ELF-1 (cell line): ENCODE data around the gene GTF2H1.
A peak's percentile ranks its signal among the peaks of the same experiment; 100 is the strongest.

Experiments
- DNase-seq: peaks from one replicate; pipeline ENCODE4 v3.0.0-alpha.2; 2016; ENCODE audit warnings: low read depth, low spot score

Gene GTF2H1

DNA sequence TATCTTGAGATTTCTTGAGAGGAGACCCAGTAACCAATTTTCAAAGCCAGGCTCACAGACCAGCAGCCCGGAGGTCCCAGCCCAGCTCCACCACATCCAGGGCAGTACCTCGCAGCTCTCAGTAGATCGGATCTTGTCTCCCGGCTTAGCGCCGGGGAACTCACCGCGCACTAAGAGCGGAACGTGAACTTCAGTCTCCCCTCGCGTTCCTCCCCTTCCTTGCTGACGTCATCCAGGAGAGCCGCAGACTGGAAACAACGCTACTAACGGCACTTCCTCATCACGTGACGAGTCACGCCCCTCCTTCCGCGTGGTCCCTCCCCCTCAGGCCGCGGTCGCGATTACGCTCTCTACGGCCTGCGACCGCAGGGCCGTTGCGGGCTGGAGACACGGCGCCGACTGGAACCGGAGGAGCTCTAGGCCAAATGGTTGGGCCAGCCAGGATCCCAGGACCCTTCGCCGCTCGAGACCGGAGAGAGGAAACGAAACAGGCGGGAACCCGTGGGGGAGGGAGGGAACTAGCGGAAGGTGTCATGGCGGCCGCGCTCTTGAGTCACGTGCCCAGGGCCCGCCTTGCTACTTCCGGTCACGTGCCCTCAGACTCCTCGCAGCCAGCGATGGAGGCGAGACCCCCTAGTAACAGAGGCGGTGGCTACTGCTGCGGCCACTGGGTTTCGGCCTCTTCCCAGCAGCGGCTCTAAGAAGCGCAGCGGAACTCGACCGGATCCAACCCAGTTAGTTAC lies at the start of gene GTF2H1, which contains the start of gene HPS5:
TSS of gene GTF2H1 (plus strand) at position 599 of the 743 bp plus-strand sequence. CDS start 10,508 bp downstream, outside the sequence.
TSS of gene HPS5 (minus strand) at position 172 of the 743 bp plus-strand sequence. CDS start 4,282 bp downstream, outside the sequence.
- DNase-seq, result peak; percentile 98

DNA sequence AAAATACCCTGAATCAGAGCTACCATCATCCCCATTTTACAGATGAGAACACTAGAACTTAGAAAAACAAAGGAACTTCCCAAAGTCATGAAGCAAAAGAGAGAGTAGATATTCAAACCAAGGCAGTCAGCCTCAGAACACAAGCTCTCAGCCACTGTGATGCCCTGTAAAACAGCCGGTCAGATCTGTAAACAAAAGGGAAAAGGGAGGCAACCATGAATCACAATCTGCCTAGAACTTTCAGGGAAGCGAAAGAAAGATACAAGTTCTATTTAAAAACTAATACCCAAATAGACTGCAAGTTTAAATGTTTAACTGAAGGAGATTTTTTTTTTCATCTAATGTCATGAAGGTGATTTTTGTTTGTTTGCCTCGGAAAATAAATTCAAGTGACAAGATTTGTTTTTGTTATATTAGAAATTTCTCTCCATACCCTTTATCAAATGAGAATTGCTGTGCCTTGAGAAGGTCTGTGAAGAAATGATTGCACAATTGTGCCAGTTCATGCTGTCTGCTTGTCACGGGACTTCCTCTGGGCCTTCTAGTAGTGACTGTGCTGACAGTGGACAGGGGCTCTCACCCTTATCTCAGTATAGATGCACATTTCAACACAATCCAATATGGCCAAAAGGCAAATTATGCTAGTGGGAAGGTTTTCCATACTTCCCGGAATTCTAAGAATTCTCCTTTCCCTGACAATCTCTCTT lies 44.6 kb upstream of the GTF2H1 start:
- no peak for DNase-seq

DNA sequence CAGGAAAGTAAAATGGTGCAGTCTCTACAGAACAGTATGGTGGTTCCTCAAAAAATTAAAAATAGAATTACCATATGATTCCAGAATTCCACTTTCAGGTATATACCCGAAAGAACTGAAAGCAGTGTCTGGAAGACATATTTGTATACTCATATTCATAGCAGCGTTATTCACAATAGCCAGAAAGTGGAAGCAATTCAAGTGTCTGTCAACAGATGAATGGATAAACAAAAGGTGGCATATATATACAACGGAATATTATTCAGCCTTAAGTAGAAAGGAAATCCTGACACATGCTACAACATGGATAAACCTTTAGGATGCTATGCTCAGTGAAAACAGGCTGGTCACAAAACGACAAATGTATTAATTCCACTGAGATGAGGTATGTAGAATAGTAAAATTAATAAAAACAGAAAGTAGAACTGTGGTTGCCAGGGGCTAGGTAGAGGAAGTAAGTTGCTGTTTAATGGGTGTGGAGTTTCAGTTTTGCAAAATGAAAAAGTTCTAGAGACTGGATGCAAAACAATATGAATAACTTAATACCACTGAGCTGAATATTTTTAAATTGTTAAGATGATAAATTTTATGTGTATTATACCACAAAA lies 41.8 kb upstream of the GTF2H1 start:
- no peak for DNase-seq

DNA sequence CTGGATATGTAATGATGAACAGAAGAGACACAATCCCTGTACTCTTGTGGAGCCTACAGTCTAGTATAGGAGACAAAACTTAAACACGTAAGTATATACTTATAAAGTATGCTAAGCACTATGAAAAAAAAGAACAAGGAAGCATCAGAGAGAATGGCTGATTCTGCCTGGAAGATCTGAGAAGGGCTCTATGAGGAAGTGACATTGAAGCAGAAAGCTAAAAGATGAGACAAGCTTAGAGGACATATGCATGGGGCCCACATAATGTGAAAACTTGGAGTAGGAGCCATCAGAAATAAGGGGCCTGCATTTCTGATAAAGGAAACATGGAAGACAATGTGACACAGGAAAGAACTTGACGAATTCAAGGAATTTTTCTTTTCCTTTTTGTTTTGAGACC lies 39.7 kb upstream of the GTF2H1 start:
- DNase-seq, result no peak

DNA sequence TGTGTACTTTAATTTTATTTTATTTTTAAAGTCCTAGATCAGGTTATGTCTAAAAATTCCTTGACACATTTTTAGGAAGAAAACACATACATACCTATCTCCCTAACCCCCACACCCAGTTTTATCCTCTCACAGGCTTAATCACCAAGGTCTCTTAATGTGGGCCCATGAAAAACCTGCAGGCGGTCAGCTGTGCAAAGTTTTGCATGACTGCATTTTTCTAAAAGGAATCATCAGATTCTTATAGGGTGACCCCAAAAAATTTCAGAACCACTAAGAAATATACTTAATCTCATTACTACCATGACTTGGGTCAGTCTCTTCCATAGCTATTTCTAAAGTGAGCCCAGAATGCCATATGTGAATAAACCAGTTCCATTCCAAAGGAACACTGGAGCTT lies 36.5 kb upstream of the GTF2H1 start:
- no peak for DNase-seq

DNA sequence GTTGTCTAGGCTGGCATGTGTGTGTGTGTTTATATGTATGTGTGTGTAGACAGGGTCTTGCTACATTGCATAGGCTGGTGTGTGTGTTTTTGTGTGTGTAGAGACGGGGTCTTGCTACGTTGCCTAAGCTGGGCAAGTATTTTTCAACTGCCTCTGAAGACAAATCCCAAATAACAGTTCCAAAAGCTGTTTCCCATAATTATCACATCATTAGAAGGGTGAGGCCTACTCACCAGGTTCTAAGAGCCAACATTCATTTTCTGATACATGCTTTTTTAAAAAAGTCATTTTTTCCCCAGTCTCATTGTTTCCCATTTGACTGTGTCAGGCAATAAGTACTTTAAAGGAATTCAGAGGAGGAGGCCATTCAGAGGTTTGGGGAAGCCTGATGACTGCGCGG lies 33.5 kb upstream of the GTF2H1 start:
- no peak for DNase-seq

DNA sequence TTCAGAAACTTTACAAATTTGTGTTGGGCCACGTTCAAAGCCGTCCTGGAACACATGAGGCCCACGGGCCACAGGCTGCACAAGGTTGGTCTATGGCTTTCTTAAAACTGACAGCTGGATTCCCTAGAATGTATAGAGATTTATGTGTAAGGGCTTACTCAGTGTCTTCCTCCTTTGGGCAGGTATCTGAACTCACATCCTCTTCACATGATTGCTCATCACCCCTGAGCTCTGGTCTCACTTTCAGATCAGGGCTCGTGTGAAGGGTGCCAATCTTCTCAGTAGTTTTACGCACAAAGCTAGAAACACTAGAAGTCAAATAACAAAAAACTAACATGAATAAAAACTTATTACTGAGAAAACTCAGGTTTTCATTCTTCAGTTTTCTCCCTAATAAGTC lies 27.5 kb upstream of the GTF2H1 start:
- no peak for DNase-seq

DNA sequence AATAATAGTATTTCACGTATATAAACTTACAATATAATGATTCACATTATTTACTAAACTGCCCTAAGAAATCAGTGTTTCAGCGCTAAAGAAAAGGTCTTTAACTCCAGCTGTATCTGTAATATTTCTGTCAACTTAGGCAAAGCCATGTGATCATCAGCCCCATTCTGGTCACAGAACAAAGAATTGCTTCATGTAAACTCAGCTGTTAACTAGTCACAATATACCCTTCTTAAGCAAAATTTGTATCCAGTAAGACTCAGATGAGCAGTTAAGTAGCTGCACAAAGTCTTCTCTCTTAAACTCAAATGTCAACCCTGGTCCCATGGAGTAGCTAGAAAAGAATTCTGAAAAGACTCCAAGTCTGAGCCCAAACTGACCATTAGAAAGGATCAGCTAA lies 27.1 kb upstream of the GTF2H1 start:
- DNase-seq, result no peak

DNA sequence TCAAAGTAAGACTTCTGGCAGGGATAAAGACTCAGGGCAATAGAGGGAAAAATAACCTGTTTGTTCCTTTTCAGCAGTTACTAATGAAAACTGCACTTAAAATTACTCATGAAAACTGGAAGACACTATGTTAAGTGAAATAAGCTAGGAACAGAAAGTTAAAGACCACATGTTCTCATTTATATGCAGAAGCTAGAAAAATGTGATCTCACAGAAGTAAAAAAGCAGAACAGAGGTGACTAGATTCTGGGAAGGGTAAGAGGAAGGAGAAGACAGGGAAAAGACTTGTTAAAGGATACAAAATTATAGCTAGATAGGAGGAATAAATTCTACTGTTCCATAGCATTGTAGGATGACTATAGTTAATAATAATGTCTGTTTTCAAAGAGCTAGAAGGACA lies 22.6 kb upstream of the GTF2H1 start:
- no peak for DNase-seq

DNA sequence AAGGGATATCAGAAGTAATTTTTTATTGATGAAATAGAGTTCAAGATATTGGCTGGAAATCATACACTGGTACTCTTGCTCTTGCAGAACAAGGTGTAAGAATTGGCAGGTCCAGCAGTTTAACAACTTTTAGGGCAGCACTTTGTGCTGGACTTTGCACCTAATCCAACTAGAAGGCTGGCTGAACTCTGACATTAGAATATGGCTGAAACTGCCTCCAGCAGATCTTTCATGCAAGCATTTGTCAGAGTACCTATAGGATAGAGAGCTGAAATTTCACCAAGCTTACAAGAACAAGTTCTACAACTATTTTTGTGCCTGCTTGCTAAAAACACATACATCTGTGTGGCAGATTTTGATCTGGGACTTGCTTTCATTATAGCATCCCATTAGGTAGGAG lies 17.6 kb upstream of the GTF2H1 start:
- DNase-seq, result no peak

DNA sequence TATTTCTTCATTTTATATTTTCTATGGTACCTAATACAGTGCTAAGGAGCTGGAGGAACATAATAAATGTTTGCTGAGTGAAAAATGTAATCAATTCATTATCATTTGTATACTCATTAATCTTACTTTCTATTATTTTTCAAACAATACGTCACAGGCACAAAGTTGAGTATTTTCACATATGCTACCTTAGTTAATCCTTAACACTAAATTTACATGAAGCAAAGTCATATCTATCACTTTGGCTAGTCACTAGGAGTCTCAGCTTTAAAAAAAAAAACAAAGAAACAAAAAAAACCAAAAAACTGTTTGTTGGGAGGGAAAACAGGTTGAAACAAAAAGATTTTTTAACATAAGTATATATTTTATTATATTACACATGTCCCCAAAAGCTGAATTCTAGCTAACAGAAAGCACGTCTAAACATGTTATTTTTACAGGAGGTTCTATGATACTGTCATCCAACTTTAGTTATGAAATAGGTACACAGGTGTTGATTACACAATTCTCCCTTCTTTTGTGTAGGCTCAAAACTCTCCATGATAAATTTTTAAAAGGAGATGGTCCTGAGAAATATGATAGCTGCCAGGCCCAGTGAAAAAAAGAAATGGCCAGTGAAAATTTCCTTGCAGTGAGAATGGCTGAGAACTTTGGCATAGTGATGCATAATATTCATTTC lies 14.8 kb upstream of the GTF2H1 start:
- no peak for DNase-seq

DNA sequence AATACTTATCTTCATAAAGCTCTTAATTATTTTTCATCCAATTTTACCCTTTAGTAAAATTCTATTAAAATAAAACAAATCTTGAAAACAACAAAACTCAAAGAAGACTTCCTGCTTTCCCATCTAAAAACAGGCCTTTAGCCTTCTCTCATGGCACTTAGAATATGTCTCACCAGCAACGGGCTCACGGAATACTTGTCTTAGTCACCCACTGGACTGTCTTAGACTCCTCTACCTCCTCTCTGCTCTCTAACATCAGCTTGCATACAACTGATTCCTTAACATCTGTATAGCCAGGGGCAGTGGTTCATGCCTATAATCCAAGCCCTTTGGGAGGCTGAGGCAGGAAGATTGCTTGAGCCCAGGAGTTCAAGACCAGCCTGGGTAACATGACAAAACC lies 14.1 kb upstream of the GTF2H1 start:
- no peak for DNase-seq

DNA sequence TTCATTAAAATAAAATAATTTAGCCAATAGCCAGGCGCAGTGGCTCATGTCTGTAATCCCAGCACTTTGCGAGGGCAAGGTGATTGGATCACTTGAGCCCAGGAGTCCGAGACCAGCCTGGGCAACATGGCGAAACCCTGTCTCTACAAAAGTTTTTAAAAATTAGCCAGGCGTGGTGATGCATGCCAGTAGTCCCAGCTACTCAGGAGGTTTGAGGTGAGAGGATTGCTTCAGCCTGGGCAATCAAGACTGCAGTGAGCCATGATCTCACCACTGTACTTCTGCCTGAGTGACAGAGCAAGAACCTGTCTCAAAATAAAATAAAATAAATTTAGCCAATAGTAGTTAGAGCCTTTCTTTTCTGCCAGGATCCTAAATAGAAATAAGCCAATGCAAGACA lies 12.7 kb upstream of the GTF2H1 start:
- DNase-seq, result no peak

DNA sequence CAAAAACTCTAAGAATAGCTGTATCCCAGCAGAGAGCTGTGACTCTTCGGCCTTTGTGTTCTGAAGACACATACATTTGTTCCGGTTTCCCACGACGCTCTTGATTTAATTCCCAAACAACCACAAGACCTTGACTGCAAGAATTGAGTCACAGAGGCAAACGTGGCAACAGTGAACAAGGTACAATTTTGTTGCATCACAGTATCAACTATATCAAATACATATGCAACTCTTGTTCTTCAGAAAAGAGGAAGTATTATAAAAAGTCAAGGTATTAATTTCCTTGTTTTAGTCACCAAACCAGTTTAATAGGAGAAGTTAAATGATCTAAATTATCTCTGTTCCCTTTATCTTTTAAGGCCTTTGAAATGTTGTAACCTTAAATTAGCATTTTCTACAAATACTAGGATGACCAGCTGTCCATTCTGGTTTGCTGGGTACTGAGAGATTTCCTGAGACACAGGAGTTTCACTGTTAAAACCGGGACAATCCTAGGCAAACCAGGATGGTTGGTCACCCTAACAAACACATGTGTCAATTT lies 11.5 kb upstream of the GTF2H1 start:
- no peak for DNase-seq

DNA sequence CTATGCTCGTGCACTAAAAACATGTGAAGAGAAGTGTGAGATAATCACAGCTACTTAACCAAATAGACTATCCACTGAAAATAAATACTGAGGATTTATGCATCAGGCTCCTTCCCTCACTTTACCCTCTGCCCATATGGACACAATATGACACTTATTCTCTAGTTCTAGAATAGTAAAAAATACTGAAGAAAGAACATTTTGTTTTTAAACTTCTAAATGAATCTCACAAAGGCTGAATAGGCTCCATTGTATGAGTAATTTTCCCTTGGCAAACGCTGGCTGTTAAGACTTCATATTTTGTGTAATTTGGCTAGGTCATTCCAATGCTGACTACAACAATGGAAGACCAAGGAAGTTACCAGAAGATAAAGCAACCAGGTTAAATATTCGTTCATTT lies 10.4 kb upstream of the GTF2H1 start:
- no peak for DNase-seq

DNA sequence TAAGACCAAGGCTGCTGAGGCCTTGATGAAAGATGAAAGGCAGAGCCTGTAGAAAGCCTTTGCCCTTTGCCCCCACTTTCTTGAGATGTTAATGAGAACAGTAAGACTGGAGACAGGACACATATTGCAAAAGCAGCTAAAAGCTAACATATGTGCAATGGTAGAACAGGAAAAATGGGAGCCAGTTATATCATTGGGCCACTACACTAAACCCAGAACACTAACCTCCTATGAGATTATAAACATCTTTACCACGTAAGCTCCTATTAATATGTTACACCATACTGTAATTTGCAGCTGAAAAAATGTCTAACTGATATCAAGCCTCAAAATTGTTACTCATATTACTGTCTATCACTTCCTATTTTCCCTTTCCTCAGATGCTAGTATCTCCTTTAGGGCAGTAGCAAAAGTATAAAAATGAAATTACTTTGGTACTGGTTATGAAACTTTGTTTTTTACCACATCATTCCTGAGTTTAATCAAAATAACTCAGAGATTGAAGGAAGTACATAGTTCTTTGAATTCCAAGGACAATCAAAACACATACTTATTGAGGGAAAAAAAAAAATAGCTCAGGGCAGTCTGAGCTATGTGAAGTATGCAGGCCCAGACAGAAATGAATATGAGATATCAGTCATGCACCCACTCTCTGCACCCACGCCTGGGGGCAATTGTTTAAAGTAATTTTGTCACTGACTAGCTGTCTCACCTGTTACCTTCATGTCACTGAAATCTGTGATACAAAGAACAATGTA lies 9.5 kb upstream of the GTF2H1 start:
- no peak for DNase-seq

DNA sequence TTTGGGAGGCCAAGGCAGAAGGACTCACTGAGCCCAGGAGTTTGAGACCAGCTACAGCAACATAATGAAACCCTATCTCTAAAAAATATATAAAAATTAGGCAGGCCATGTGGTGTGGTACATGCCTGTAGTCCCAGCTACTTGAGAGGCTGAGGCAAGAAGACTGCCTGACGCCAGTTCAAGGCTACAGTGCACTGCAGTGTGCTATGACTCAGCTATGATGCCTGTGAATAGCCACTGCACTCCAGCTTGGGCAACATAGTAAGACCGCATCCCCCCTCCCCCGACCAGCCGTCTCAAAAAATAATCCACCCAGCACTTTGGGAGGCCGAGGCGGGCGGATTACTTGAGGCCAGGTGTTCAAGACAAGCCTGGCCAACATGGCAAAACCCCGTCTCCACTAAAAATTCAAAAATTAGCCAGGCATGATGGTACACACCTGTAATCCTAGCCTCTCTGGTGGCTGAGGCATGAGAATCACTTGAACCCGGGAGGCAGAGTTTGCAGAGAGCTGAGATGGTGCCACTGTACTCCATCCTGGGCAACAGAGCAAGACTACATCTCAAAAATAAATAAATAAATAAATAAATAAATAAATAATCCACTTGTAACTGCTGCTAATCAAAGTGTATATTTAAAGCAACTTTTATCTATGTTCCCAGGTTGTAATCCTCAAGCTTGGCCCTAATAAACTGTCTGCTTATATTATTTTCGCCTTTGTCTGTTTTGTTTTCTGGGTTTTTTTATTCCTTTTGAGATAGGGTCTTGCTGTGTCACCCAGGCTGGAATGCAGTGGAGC lies 8.2 kb upstream of the GTF2H1 start:
- DNase-seq, result peak; percentile 35

DNA sequence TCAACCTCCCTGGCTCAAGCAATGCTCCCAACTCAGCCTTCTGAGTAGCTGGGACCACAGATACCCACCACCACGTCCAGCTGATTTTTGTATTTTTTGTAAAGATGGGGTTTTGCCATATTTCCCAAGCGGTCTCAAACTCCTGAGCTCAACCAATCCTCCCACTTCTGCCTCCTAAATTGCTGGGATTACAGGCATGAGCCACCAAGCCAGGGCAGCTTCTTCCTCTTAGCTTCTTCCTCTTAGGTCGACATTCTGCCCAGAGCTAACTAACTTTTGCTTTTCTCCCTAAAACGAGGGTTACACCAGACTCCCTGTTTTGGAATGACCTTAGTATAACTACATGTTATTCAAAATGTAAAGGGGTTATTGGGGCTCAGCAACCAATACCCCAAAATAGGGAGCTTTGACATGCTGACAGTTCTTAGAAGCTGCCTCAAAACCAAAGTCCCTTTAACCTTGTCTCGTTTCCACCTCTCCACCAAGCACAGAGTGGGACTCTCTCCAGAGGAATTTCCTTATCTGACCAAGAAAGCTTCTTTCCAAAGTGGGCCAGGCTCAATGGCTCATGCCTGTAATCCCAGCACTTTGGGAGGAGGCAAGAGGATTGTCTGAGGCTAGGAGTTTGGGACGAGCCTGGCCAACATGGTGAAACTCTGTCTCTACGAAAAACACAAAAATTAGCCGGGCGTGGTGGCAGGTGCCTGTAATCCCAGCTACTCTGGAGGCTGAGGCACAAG lies 7.4 kb upstream of the GTF2H1 start:
- peak; percentile 21 for DNase-seq

DNA sequence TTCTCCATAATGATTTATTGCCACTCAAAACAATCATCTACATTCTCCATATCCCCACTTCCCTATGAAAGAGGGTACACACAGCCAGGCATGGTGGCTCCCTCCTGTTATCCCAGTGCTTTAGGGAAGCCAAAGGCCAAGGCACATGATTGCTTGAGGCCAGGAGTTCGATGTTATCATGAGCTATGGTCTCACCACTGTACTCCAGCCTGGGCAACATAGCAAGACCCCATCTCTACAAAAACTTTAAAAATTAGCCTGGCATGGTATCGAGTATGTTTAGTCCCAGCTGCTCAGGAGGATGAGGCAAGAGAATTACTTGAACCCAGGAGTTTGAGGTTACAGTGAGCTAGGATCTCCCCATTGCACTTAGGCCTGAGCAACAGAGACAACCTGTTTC lies 6.5 kb upstream of the GTF2H1 start:
- DNase-seq, result no peak

DNA sequence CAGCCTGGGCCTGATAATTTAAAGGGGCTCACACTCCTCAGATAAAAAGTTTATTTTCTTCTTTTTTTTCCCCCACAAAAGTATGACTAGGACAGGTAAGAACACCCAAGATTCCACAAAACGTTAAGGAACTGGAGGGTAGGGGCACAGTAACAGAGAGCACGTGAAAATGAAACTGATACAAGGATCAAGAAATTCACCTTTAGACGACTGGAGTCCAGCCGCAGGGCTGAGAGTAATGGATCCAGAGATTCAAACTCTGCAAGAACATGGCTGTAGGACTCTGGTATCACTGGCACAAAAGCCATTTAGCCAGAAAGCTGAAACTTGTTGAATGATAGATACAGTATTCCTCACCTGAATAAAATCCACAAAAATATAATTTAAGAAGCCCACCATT lies 4.8 kb upstream of the GTF2H1 start:
- no peak for DNase-seq
